Fibroblast of lung (primary cell): ENCODE results near the gene EWSR1. TPM values are rescaled to one million over a fixed set of nuclear protein-coding genes. Genes with fewer than 3 reads are reported as not detected.

Experiments used
- DNase-seq, 2 donors: peaks; one replicate each; pipeline versions ENCODE4 v3.0.0 to v3.0.0-alpha.2; 2010; ENCODE audit warnings: low read depth in 2 of 2
- H2AFZ ChIP-seq: 2 replicates; pipeline ENCODE4 v1.5.1; 2012; ENCODE audit warnings: low read length, control low read depth, inconsistent platforms
- H3K27ac ChIP-seq: 2 replicates; pipeline ENCODE4 v1.5.1; 2011; ENCODE audit warnings: low read length, control low read depth; ENCODE audit not compliant: insufficient read depth
- H3K27me3 ChIP-seq: 2 replicates; pipeline ENCODE4 v1.5.1; 2011; ENCODE audit warnings: mild to moderate bottlenecking, low read length; ENCODE audit not compliant: control insufficient read depth, insufficient read depth
- H3K36me3 ChIP-seq: 2 replicates; pipeline ENCODE4 v1.5.1; 2011; ENCODE audit warnings: low read length; ENCODE audit not compliant: control insufficient read depth, insufficient read depth
- H3K4me1 ChIP-seq: 2 replicates; pipeline ENCODE4 v1.5.1; 2011; ENCODE audit warnings: low read length; ENCODE audit not compliant: control insufficient read depth, insufficient read depth; ENCODE audit errors: extremely low read depth
- H3K4me2 ChIP-seq: 2 replicates; pipeline ENCODE4 v1.5.1; 2011; ENCODE audit warnings: low read length, control low read depth; ENCODE audit not compliant: insufficient read depth; ENCODE audit errors: extremely low read depth
- H3K4me3 ChIP-seq, 4 experiments: fragments of 200-600 bp in 1 of 4; sonication (generic) in 1 of 4; replicated peaks in 1 of 4; 2 replicates each; pipeline ENCODE4 v1.5.1; 2011 to 2016; ENCODE audit warnings: low read length in 4 of 4, low read depth in 3 of 4, mild to moderate bottlenecking in 3 of 4, control low read depth in 2 of 4, inconsistent platforms in 1 of 4, mixed read lengths in 1 of 4; ENCODE audit not compliant: insufficient read depth in 1 of 4; ENCODE audit errors: control extremely low read depth in 1 of 4
- H3K79me2 ChIP-seq: 2 replicates; pipeline ENCODE4 v1.5.1; 2012; ENCODE audit warnings: mild to moderate bottlenecking, low read length, inconsistent platforms; ENCODE audit not compliant: control insufficient read depth, insufficient read depth
- H3K9ac ChIP-seq: 2 replicates; pipeline ENCODE4 v1.5.1; 2011; ENCODE audit warnings: mild to moderate bottlenecking, low read length, control low read depth; ENCODE audit not compliant: insufficient read depth
- H3K9me3 ChIP-seq: 2 replicates; pipeline ENCODE4 v1.5.1; 2012; ENCODE audit warnings: low read depth, low read length; ENCODE audit not compliant: control insufficient read depth, insufficient read depth
- H4K20me1 ChIP-seq: 2 replicates; pipeline ENCODE4 v1.5.1; 2011; ENCODE audit warnings: low read length; ENCODE audit not compliant: control insufficient read depth, insufficient read depth; ENCODE audit errors: extremely low read depth
- EZH2 ChIP-seq: IDR thresholded peaks from 2 replicates; pipeline ENCODE4 v1.5.1; 2012; ENCODE audit warnings: low read length, control low read depth, mild to moderate bottlenecking; ENCODE audit errors: missing control alignments
- polyA plus RNA-seq, 2 donors: library from polyadenylated mRNA; depleted of rRNA in 1 of 2; stranded (reverse) in 1 of 2; unstranded in 1 of 2; fragments of >200 nt; gene quantifications; 2 replicates each; pipeline ENCODE4 v1.2.1, GENCODE V29; 2011 to 2012; ENCODE audit warnings: missing spikeins in 1 of 2
- total RNA-seq: library from RNA; depleted of rRNA; stranded (reverse); fragments of >200 nt; gene quantifications from 2 replicates; pipeline ENCODE4 v1.2.1, GENCODE V29; 2014
- TF ChIP-seq, protein P1 (sequence below), 2 donors: IDR thresholded peaks in 1 of 2; conservative IDR thresholded peaks in 1 of 2; 1 replicate in 1 of 2; 2 replicates in 1 of 2; pipeline ENCODE4 v1.5.1; 2011 to 2012; ENCODE audit warnings: low read length in 2 of 2, control low read depth in 1 of 2, inconsistent platforms in 1 of 2, low read depth in 1 of 2, mild to moderate bottlenecking in 1 of 2

The EWSR1 gene
- total and polyA plus RNA-seq, 2 donors (not counting 1 experiment from before 2014, with no cell fraction given) = 150 to 172 TPM

DNA sequence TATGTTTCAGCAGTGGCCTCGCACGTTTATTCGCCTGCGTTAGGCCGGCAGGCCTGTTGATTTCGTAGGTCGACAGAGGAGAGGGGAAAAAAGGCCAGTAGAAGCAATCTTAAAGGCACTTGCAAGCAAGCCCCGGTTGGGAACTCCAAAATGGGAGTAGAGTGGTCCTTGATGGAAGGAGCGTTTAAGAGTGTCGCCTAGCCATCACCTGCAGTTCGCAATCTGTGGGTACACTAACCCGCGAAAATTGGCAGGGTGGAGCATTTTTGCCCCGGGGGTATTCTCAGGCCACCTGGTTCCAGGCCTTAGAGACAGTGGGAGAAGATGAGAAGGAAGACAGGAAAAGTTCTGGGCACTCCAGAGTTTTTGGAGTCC is 1.1 kb downstream of the EWSR1 start:
- peaks cover 27% of the 10 kb centered on the region for H3K4me1 ChIP-seq
- H3K9ac ChIP-seq = peak overlapping the region; percentile 100
- H2AFZ ChIP-seq = no peak overlapping the region
- no peak for DNase-seq
- H3K4me2 ChIP-seq = peak overlapping the region; percentile 100
- H3K36me3 ChIP-seq = peaks cover 11% of the 10 kb centered on the region
- peak overlapping the region; percentile 100 for H3K27ac ChIP-seq
- peaks cover 20% of the 10 kb centered on the region for H4K20me1 ChIP-seq
- no peaks in the 10 kb centered on the region for H3K9me3 ChIP-seq
- TF ChIP-seq EZH2 = no peak
- TF ChIP-seq, protein P1, sequence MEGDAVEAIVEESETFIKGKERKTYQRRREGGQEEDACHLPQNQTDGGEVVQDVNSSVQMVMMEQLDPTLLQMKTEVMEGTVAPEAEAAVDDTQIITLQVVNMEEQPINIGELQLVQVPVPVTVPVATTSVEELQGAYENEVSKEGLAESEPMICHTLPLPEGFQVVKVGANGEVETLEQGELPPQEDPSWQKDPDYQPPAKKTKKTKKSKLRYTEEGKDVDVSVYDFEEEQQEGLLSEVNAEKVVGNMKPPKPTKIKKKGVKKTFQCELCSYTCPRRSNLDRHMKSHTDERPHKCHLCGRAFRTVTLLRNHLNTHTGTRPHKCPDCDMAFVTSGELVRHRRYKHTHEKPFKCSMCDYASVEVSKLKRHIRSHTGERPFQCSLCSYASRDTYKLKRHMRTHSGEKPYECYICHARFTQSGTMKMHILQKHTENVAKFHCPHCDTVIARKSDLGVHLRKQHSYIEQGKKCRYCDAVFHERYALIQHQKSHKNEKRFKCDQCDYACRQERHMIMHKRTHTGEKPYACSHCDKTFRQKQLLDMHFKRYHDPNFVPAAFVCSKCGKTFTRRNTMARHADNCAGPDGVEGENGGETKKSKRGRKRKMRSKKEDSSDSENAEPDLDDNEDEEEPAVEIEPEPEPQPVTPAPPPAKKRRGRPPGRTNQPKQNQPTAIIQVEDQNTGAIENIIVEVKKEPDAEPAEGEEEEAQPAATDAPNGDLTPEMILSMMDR (conservative IDR thresholded peaks at IDR 0.05 in 1 of 2, IDR thresholded peaks at IDR 0.05 in 1 of 2; ENCODE audit: low read depth in 1 of 2, low read length in 2 of 2) = no peak
- H3K27me3 ChIP-seq = no peaks in the 10 kb centered on the region
- peak overlapping the region; percentile 82 to 91 (median 88) for H3K4me3 ChIP-seq
- H3K79me2 ChIP-seq = peaks cover 72% of the 10 kb centered on the region

DNA sequence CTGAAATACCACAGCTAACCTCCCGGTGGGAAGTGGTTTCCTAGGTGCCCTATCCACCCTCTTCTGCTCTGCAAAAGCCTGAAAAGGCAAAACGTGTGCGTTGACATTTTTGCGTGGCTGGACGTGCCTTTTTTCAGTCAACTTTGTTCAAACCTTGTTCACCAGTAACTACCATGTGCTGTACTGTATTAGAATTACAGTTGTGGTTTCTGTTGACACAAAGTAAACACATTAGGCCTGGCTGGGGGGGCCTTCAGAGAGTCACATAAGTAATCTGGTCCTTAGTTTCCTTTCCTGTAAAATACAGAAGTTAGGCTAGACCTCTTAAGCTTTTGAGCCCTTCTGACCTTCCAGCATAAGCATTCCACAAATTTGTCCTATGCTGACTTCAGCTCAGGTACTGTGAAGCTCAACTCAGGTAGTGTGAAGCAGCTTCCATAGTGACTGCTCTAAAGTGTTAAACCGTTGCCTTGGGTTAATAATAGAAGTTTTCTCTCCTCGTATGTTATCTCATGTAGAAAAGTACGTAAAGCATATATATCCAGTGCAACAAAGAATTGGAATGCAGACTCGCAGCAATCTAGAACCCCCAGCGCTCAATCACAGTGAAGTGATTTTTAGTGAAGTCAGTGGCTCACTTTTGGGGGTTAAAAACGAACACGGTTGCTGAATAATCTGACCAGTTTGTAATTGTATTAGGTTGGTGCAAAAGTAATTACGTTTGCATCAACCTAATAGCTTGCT is 1.8 kb downstream of the EWSR1 start:
- peak in 1 of 2 donors; percentile 20 for DNase-seq
- peaks cover 79% of the 10 kb centered on the region for H3K79me2 ChIP-seq
- H3K4me3 ChIP-seq = peak overlapping the region; percentile 82 to 91 (median 88)
- peak overlapping the region; percentile 100 for H3K4me2 ChIP-seq
- H3K27me3 ChIP-seq = no peaks in the 10 kb centered on the region
- no peak for TF ChIP-seq EZH2
- TF ChIP-seq, protein P1 (conservative IDR thresholded peaks at IDR 0.05 in 1 of 2, IDR thresholded peaks at IDR 0.05 in 1 of 2; ENCODE audit: low read depth in 1 of 2, low read length in 2 of 2) = no peak
- H3K27ac ChIP-seq = peak overlapping the region; percentile 100
- H3K36me3 ChIP-seq = peaks cover 10% of the 10 kb centered on the region
- H4K20me1 ChIP-seq = peaks cover 23% of the 10 kb centered on the region
- H3K4me1 ChIP-seq = peaks cover 27% of the 10 kb centered on the region
- H3K9me3 ChIP-seq = no peaks in the 10 kb centered on the region
- no peak overlapping the region for H2AFZ ChIP-seq
- peak overlapping the region; percentile 100 for H3K9ac ChIP-seq

GRCh38 chr22:29270475-29271271 is 2.6 kb downstream of the EWSR1 start:
- Histone ChIP-seq H3K36me3 (peaks cover 5% of the 10 kb centered on the region), H3K4me2 (peak overlapping the region; percentile 100), H3K27me3 (no peaks in the 10 kb centered on the region), H3K79me2 (peaks cover 87% of the 10 kb centered on the region), H3K27ac (peak overlapping the region; percentile 100), H3K9ac (no peak overlapping the region), H4K20me1 (peaks cover 24% of the 10 kb centered on the region), H2AFZ (no peak overlapping the region), H3K9me3 (no peaks in the 10 kb centered on the region), H3K4me1 (peaks cover 26% of the 10 kb centered on the region), H3K4me3 (peak overlapping the region; percentile 82 to 91 (median 88))
- DNase-seq = peak; percentile 43 to 62
- TF ChIP-seq, protein P1 (conservative IDR thresholded peaks at IDR 0.05 in 1 of 2, IDR thresholded peaks at IDR 0.05 in 1 of 2; ENCODE audit: low read depth in 1 of 2, low read length in 2 of 2) = no peak
- no peak for TF ChIP-seq EZH2
